ENCODE data around the gene RIMBP2.

- no peak for TF ChIP-seq POLR2AphosphoS5 (IDR thresholded peaks at IDR 0.05; ENCODE audit: low read depth)
- TF ChIP-seq EZH2phosphoT487 (IDR thresholded peaks at IDR 0.05; ENCODE audit: unreplicated experiment), result no peak
These were observed 44.5 kb downstream of the RIMBP2 start for GRCh38 chr12:130671556-130671955.
